GM18517 (cell line): ENCODE measurements around the gene KIR3DL2.
"Not testable (repeated sequence)": the region's sequence is repeated elsewhere in the genome, so short reads cannot be mapped to it uniquely, and the experiment has no call there.

ENCODE experiments used
- ATAC-seq: cut with Tn5 transposase; IDR thresholded peaks from one replicate; pipeline ENCODE4 v1.9.1; 2021; ENCODE audit warnings: mild to moderate bottlenecking, moderate library complexity; ENCODE audit not compliant: unreplicated experiment

KIR3DL2 gene

DNA sequence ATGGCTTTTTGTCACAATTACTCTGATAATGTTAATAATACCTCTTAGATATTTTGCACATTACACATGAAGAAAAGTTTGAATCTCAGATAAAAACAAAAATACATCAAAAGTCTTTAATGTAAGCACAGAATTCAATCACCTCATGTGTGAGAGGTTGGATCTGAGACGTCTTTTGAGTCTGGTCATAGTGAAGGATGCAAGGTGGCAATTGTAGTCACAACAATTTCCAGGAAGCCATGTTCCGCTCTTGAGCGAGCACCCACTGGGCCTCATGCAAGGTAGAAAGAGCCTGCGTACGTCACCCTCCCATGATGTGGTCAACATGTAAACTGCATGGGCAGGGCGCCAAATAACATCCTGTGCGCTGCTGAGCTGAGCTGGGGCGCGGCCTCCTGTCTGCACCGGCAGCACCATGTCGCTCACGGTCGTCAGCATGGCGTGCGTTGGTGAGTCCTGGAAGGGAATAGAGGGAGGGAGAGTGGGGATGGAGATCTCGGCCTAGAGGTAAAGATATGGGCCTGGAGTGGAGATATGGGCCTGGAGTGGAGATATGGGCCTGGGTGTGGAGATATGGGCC is at the start of gene KIR3DL2:
KIR3DL2 (plus strand) TSS at position 383 of the 580 bp plus-strand sequence; CDS start at position 416, 33 bp downstream.
- ATAC-seq: not testable (repeated sequence)

DNA sequence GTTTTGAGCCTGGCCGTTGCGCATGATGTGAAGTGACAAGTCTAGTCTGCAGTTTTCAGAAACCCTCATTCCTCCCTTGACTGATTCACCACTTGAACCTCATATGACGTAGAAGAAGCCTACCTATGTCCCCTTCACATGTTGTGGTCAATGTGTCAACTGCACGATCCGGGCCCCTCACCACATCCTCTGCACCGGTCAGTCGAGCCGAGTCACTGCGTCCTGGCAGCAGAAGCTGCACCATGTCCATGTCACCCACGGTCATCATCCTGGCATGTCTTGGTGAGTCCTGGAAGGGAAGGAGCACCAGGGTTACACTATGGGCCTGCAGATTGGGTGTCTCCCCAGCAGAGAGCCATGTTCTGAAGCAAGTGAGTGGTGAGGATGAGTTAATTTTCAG is 46.8 kb upstream of the KIR3DL2 start, which contains the start of gene KIR2DL4:
KIR2DL4 (plus strand) TSS at position 201 of the 400 bp plus-strand sequence; CDS start at position 243, 42 bp downstream.
- ATAC-seq: no peak

DNA sequence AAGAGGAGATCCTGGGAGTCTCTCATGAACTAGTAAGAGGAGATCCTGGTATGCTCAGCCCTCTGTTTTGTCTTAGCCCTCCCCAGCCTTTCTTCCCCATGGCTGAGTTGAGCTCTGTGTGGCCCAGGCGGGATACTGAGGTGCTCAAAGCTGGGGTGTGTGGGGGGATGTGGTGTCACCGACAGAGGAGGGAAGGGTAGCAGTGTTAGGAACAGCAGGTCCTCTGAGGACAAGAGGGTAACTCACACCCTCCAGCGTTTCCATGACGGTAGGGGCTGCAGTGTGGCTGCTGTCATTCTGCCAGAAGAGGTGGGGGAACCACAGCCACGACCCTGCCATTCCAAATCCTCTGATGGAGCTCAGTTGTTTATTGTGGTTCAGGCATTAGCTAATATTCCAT is 46.1 kb upstream of the KIR3DL2 start:
- ATAC-seq: no peak

DNA sequence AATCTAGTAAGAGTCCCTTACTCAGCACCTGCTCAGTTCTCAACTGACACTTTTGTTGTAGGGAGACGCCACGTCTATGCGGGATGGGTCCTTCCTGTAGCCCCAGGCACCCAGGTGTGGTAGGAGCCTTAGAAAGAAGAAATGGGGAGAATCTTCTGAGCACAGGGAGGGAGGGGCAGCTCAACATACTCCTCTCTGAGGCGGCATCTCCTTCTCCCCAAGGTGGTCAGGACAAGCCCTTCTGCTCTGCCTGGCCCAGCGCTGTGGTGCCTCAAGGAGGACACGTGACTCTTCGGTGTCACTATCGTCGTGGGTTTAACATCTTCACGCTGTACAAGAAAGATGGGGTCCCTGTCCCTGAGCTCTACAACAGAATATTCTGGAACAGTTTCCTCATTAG is 45.7 kb upstream of the KIR3DL2 start:
- no peak for ATAC-seq

DNA sequence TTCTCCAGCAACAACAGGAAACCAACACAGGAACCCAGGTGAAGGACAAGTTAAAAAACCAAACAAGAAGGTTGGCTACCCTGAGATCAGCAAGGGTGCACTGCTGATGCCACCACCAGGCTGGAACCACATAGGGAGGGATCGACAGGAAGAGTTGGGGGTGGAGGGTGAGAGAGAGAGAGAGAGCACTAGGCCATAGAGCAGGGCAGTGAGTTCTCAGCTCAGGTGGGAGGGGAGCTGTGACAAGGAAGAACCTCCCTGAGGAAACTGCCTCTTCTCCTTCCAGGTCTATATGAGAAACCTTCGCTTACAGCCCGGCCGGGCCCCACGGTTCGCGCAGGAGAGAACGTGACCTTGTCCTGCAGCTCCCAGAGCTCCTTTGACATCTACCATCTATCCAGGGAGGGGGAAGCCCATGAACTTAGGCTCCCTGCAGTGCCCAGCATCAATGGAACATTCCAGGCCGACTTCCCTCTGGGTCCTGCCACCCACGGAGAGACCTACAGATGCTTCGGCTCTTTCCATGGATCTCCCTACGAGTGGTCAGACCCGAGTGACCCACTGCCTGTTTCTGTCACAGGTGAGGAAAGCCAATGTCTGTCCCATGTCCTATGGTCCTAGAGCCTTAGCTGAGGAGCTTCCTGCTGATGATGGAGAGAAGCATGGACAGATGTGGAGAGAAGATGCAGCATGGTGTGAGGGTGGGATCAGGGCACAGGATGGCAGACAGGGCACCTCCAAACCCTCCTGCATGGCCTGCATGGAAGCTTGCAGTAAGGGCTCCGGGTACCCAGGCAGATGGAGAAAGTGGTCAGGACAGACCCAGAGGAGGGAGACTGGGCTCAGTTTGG is 44.4 kb upstream of the KIR3DL2 start:
- ATAC-seq: no peak

DNA sequence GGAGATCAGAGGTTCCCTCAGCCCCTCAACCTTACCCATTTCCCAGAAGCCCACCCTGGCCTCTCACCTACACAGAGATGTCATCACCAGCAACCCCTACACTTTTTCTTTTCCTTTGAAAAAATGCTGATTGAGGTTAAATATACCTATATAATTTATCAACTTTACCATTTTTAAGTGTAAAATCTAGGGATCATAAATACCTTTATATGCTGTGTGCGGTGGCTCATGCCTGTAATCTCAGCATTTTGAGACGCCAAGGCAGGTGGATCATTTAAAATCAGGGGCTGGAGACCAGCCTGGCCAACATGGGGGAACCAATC is 43.8 kb upstream of the KIR3DL2 start:
- ATAC-seq: no peak

DNA sequence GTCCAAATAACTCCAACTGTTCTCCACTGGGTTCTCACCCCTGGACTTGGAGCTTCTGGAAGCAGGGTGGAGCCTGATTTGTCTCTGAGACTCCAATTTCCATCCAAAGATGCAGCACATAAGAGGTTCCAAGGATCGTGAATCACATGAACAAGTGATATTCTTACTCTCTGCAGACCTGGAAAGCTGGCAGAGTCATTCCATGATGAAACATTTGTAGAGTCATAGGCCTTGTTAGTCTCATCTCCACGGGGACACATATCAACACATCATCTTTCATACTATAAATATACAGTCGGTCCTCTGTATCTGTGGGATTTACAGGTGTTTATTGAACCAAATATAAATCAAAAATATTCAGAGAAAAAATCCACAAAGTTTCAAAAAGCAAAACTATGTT is 35.7 kb upstream of the KIR3DL2 start:
- not testable (repeated sequence) for ATAC-seq

DNA sequence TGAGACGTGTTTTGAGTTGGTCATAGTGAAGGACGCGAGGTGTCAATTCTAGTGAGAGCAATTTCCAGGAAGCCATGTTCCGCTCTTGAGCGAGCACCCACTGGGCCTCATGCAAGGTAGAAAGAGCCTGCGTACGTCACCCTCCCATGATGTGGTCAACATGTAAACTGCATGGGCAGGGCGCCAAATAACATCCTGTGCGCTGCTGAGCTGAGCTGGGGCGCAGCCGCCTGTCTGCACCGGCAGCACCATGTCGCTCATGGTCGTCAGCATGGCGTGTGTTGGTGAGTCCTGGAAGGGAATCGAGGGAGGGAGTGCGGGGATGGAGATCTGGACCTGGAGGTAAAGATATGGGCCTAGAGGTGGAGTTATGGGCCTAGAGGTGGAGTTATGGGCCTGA is 34.0 kb upstream of the KIR3DL2 start, which contains the start of gene KIR3DL1:
KIR3DL1 (plus strand) TSS at position 218 of the 400 bp plus-strand sequence.
- ATAC-seq: not testable (repeated sequence)

DNA sequence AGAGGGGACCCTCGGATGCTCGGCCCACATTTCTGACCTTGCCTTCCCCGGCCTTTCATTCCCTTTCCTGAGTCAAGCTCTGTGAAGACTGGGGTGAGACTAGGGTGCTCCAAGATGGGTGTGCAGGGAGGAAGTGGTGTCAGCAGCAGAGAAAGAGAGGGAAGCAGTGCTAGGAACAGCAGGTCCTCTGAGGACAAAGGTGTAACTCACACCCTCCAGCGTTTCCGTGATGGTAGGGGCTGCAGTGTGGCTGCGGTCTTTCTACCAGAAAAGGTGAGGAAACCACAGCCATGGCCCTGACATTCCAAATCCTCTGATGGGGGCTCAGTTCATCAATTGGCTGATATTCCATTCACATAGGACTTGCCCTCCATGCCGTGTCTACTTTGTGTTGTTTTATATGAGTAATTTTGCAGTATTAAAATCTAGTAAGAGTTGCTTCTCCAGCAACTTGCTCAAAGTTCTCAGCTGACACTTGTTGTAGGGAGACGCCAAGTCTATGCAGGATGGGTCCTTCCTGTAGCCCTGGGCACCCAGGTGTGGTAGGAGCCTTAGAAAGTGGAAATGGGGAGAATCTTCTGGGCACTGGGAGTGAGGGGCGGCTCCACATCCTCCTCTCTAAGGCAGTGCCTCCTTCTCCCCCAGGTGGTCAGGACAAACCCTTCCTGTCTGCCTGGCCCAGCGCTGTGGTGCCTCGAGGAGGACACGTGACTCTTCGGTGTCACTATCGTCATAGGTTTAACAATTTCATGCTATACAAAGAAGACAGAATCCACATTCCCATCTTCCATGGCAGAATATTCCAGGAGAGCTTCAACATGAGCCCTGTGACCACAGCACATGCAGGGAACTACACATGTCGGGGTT is 32.3 kb upstream of the KIR3DL2 start:
- no peak for ATAC-seq

DNA sequence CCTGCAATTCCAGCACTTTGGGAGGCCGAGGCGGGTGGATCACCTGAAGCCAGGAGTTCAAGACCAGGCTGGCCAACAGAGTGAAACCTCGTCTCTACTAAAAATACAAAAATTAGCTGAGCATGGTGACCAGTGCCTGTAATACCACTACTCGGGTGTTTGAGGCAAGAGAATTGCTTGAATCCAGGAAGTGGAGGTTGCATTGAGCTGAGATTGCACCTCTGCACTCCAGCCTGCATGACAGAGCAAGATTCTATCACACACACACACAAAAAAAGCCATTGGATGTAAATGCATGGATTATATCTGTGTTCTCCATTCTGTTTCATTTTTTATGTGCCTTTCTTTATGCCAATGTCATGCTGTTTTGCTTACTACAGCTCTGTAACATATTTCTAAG is 25.8 kb upstream of the KIR3DL2 start:
- ATAC-seq: not testable (repeated sequence)

DNA sequence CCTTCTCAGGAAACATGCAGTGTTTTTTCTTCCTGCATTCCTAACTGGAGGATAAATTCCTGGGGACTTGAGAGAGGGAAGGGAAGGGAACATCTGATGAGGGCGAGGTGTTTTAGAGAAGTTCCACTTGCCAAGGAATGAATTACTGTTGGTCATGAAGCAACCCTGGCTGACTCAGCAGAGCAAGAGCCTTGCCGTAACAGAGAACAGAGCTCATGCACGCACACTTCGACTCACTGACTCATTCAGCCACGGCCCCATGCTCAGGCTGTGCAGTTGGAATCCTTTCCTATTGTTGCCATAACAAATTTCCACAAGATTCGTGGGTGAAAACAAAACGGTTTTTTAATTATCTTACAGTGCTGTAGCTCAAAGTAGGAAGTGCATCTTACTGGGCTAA is 24.9 kb upstream of the KIR3DL2 start:
- not testable (repeated sequence) for ATAC-seq

DNA sequence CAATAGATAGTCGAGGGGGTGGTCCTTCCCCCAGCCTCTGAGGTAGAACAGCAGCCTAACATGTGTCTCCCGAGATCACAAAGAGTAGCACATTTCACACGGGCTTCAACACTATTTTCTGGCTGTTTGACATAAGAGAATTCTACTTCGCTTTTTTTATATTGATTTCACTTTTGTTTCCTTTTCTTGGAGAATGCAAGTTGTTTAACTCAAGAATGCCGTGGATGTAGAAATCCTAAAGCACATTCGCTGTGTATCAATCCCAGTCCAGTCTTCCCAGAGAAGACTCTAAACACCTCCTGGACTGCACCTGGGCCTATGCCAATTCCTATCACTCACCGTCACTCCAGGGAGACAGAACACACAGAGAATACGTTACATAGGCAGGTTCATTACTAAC is 22.2 kb upstream of the KIR3DL2 start:
- not testable (repeated sequence) for ATAC-seq

DNA sequence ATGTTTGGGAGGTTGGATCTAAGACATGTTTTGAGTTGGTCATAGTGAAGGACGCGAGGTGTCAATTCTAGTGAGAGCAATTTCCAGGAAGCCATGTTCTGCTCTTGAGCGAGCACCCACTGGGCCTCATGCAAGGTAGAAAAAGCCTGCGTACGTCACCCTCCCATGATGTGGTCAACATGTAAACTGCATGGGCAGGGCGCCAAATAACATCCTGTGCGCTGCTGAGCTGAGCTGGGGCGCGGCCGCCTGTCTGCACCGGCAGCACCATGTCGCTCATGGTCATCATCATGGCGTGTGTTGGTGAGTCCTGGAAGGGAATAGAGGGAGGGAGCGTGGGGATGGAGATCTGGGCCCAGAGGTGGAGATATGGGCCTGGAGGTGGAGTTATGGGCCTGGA is 17.7 kb upstream of the KIR3DL2 start, which contains the start of gene KIR2DS4:
KIR2DS4 (plus strand) TSS at position 181 of the 400 bp plus-strand sequence.
- not testable (repeated sequence) for ATAC-seq

DNA sequence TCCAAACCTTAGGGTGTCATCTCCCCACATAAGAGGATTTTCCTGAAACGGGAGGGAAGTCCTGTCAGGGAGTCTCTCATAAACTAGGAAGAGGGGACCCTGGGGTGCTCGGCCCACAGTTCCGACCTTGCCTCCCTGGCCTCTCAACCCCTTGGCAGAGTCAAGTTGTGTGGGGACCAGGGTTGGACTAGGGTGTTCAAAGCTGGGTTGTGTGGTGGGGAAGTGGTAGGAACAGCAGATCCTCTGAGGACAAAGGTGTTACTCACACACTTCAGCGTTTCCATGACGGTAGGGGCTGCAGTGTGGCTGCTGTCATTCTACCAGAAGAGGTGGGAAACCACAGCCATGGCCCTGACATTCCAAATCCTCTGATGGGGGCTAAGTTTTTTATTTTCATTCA is 15.1 kb upstream of the KIR3DL2 start:
- ATAC-seq: not testable (repeated sequence)

DNA sequence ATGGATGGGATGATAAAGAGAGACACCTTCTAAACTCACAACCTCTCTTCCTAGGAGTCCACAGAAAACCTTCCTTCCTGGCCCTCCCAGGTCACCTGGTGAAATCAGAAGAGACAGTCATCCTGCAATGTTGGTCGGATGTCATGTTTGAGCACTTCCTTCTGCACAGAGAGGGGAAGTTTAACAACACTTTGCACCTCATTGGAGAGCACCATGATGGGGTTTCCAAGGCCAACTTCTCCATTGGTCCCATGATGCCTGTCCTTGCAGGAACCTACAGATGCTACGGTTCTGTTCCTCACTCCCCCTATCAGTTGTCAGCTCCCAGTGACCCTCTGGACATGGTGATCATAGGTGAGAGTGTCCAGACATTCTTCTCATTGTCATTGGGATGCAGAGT is 12.7 kb upstream of the KIR3DL2 start:
- ATAC-seq: not testable (repeated sequence)

DNA sequence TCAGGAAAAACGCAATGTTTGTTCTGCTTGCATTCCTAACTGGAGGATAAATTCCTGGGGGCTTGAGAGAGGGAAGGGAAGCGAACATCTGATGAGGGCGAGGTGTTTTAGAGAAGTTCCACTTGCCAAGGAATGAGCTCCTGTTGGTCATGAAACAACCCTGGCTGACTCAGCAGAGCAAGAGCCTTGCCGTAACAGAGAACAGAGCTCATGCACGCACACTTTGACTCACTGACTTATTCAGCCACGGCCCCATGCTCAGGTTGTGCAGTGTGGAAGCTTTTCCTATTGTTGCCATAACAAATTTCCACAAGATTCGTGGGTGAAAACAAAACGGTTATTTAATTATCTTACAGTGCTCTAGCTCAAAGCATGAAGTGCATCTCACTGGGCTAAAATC is 7.1 kb upstream of the KIR3DL2 start:
- not testable (repeated sequence) for ATAC-seq

DNA sequence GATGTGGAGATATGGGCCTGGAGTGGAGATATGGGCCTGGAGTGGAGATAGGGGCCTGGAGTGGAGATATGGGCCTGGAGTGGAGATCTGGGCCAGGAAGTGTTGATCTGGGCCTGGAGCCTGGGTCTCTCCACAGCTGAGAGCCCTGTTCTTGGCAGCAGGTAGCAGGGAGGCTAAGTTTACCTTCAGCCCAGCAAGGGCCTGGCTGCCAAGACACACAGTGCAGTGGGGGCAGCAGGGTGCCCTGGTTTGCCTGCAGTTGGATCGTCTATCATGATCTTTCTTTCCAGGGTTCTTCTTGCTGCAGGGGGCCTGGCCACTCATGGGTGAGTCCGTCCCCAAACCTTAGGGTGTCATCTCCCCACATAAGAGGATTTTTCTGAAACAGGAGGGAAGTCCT is 687 bp downstream of the KIR3DL2 start:
- no peak for ATAC-seq

DNA sequence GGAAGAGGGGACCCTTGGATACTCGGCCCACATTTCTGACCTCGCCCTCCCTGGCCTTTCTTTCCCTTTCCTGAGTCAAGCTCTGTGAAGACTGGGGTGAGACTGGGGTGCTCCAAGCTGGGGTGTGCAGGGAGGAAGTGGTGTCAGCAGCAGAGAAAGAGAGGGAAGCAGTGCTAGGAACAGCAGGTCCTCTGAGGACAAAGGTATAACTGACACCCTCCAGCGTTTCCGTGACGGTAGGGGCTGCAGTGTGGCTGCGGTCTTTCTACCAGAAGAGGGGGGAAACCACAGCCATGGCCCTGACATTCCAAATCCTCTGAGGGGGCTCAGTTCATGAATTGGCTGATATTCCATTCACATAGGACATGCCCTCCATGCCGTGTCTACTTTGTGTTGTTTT is 1.1 kb downstream of the KIR3DL2 start:
- ATAC-seq: no peak

DNA sequence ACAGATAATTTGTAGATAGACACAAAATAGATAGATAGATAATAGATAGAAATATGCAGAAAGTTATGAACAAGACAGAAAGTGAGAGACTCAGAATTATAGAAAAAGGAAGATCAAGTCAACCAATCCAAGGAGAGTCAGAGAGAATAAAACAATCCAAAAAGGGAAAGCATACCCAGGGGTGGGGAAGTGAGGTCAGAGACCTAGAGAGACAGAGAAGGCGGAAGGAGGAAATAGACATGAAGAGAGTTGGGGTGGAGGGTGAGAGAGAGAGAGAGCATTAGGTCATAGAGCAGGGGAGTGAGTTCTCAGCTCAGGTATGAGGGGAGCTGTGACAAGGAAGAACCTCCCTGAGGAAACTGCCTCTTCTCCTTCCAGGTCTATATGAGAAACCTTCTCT is 5.0 kb downstream of the KIR3DL2 start:
- not testable (repeated sequence) for ATAC-seq

DNA sequence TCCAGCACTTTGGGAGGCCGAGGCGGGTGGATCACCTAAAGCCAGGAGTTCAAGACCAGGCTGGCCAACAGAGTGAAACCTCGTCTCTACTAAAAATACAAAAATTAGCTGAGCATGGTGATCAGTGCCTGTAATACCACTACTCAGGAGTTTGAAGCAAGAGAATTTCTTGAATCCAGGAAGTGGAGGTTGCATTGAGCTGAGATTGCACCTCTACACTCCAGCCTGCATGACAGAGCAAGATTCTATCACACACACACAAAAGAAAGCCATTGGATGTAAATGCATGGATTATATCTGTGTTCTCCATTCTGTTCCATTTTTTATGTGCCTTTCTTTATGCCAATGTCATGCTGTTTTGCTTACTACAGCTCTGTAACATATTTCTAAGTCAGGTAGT is 8.2 kb downstream of the KIR3DL2 start:
- ATAC-seq: not testable (repeated sequence)

DNA sequence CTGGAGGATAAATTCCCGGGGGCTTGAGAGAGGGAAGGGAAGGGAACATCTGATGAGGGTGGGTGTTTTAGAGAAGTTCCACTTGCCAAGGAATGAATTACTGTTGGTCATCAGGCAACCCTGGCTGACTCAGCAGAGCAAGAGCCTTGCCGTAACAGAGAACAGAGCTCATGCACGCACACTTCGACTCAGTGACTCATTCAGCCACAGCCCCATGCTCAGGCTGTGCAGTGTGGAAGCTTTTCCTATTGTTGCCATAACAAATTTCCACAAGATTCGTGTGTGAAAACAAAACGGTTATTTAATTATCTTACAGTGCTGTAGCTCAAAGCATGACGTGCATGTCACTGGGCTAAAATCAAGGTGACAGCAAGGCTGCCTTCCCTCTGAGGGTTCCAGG is 9.2 kb downstream of the KIR3DL2 start:
- ATAC-seq: not testable (repeated sequence)
